Neural progenitor cell (in vitro differentiated cells): ENCODE data around the gene SSBP2. TPM values are rescaled to one million over a fixed set of nuclear protein-coding genes. Genes with fewer than 3 reads are reported as not detected.

Experiments
- DNase-seq: peaks from one replicate; pipeline ENCODE4 v3.0.0-alpha.2; 2016; ENCODE audit warnings: low spot score
- H2AFZ ChIP-seq: fragments of 200-600 bp; sonication (generic); replicated peaks from 2 replicates; pipeline ENCODE4 v1.6.1; 2016; ENCODE audit warnings: antibody characterized with exemption
- H3F3A ChIP-seq: fragments of 200-600 bp; sonication (generic); 2 replicates; pipeline ENCODE4 v1.6.1; 2016; ENCODE audit warnings: antibody characterized with exemption, low read depth
- H3K27ac ChIP-seq: fragments of 200-600 bp; sonication (generic); 2 replicates; pipeline ENCODE4 v1.5.1; 2016; ENCODE audit warnings: mild to moderate bottlenecking
- H3K27me3 ChIP-seq: fragments of 200-600 bp; sonication (generic); 2 replicates; pipeline ENCODE4 v1.6.1; 2016; ENCODE audit warnings: mild to moderate bottlenecking, moderate library complexity
- H3K36me3 ChIP-seq: fragments of 200-600 bp; sonication (generic); 2 replicates; pipeline ENCODE4 v1.5.1; 2016
- H3K4me1 ChIP-seq: fragments of 200-600 bp; sonication (generic); 2 replicates; pipeline ENCODE4 v1.6.1; 2016; ENCODE audit warnings: mixed run types
- H3K4me2 ChIP-seq: fragments of 200-600 bp; sonication (generic); 2 replicates; pipeline ENCODE4 v1.6.1; 2016
- H3K4me3 ChIP-seq: fragments of 200-600 bp; sonication (generic); 2 replicates; pipeline ENCODE4 v1.5.1; 2016
- H3K79me2 ChIP-seq: fragments of 200-600 bp; sonication (generic); 2 replicates; pipeline ENCODE4 v1.6.1; 2016; ENCODE audit warnings: low read depth
- H3K9ac ChIP-seq: fragments of 200-600 bp; sonication (generic); 2 replicates; pipeline ENCODE4 v1.6.1; 2016
- H3K9me3 ChIP-seq: fragments of 200-600 bp; sonication (generic); 2 replicates; pipeline ENCODE4 v1.5.1; 2016; ENCODE audit warnings: low read depth
- H4K20me1 ChIP-seq: fragments of 200-600 bp; sonication (generic); 2 replicates; pipeline ENCODE4 v1.6.1; 2016; ENCODE audit warnings: low read depth
- H3K27ac Mint-ChIP-seq: 3 replicates; pipeline ENCODE4 v1.8.0; 2021; ENCODE audit warnings: mixed read lengths
- H3K27me3 Mint-ChIP-seq: 2 replicates; pipeline ENCODE4 v1.8.0; 2022; ENCODE audit warnings: low read depth, mild to moderate bottlenecking, inconsistent platforms, moderate library complexity, mixed read lengths; ENCODE audit not compliant: insufficient read depth
- H3K36me3 Mint-ChIP-seq: 3 replicates; pipeline ENCODE4 v1.8.0; 2021; ENCODE audit warnings: mixed read lengths
- H3K4me1 Mint-ChIP-seq: 3 replicates; pipeline ENCODE4 v1.8.0; 2021; ENCODE audit warnings: mixed read lengths
- H3K4me3 Mint-ChIP-seq: 3 replicates; pipeline ENCODE4 v1.8.0; 2021; ENCODE audit warnings: mild to moderate bottlenecking, moderate library complexity, mixed read lengths
- H3K9me3 Mint-ChIP-seq: 3 replicates; pipeline ENCODE4 v1.8.0; 2020; ENCODE audit warnings: mixed read lengths
- CTCF ChIP-seq: fragments of 200-600 bp; sonication (generic); IDR thresholded peaks from 2 replicates; pipeline ENCODE4 v1.5.1; 2017; ENCODE audit warnings: antibody characterized with exemption, mild to moderate bottlenecking
- EZH2 ChIP-seq: fragments of 200-600 bp; sonication (generic); IDR thresholded peaks from 2 replicates; pipeline ENCODE4 v1.6.1; 2017; ENCODE audit warnings: antibody characterized with exemption, mild to moderate bottlenecking, moderate library complexity
- EZH2phosphoT487 ChIP-seq: fragments of 200-600 bp; sonication (generic); IDR thresholded peaks from 2 replicates; pipeline ENCODE4 v1.6.1; 2017; ENCODE audit warnings: antibody characterized with exemption
- total RNA-seq: library from RNA; depleted of rRNA; stranded (reverse); fragments of >200 nt; gene quantifications from 2 replicates; pipeline ENCODE4 v1.2.3, GENCODE V29; 2015; ENCODE audit warnings: low replicate concordance

Gene SSBP2
- total RNA-seq, 1 donor from 2014 or later: 175 TPM

GRCh38 chr5:81762853-81763252 lies 12.0 kb upstream of the SSBP2 start:
- no peaks in the 10 kb centered on the region for H3K9me3 Mint-ChIP-seq
- no peak overlapping the region for H3K9ac ChIP-seq
- peaks cover 3% of the 10 kb centered on the region for H3K27me3 Mint-ChIP-seq
- no peak overlapping the region for H3K4me3 Mint-ChIP-seq
- TF ChIP-seq EZH2: no peak
- no peak for TF ChIP-seq CTCF
- no peak for TF ChIP-seq EZH2phosphoT487
- peaks cover 16% of the 10 kb centered on the region for H3K4me1 Mint-ChIP-seq
- no peak for DNase-seq
- no peak overlapping the region for H2AFZ ChIP-seq
- peaks cover 8% of the 10 kb centered on the region for H3K4me1 ChIP-seq
- no peaks in the 10 kb centered on the region for H3K36me3 Mint-ChIP-seq
- H3K4me2 ChIP-seq: no peak overlapping the region
- H3F3A ChIP-seq: no peaks in the 10 kb centered on the region
- H3K27ac Mint-ChIP-seq: no peak overlapping the region
- H3K27me3 ChIP-seq: no peaks in the 10 kb centered on the region
- no peak overlapping the region for H3K27ac ChIP-seq
- no peaks in the 10 kb centered on the region for H3K36me3 ChIP-seq
- H4K20me1 ChIP-seq: no peaks in the 10 kb centered on the region
- no peaks in the 10 kb centered on the region for H3K79me2 ChIP-seq
- no peak overlapping the region for H3K4me3 ChIP-seq
- H3K9me3 ChIP-seq: no peaks in the 10 kb centered on the region

- peaks cover 4% of the 10 kb centered on the region for H3K27me3 Mint-ChIP-seq
- Histone ChIP-seq H3K9me3 (no peaks in the 10 kb centered on the region), H3K4me1 (peaks cover 3% of the 10 kb centered on the region), H3K4me2 (no peak overlapping the region), H3K9ac (no peak overlapping the region), H2AFZ (no peak overlapping the region), H3K36me3 (no peaks in the 10 kb centered on the region), H3F3A (no peaks in the 10 kb centered on the region), H4K20me1 (no peaks in the 10 kb centered on the region), H3K27ac (no peak overlapping the region), H3K79me2 (no peaks in the 10 kb centered on the region), H3K4me3 (no peak overlapping the region), H3K27me3 (no peaks in the 10 kb centered on the region)
- no peaks in the 10 kb centered on the region for H3K9me3 Mint-ChIP-seq
- H3K4me1 Mint-ChIP-seq: peaks cover 12% of the 10 kb centered on the region
- TF ChIP-seq CTCF: no peak
- TF ChIP-seq EZH2: no peak
- no peak for TF ChIP-seq EZH2phosphoT487
- no peaks in the 10 kb centered on the region for H3K36me3 Mint-ChIP-seq
- H3K27ac Mint-ChIP-seq: no peak overlapping the region
- H3K4me3 Mint-ChIP-seq: no peak overlapping the region
- DNase-seq: no peak
Measured at GRCh38 chr5:81762401-81762800, 11.5 kb upstream of the SSBP2 start.

- Histone ChIP-seq H3K27me3 (no peaks in the 10 kb centered on the region), H2AFZ (no peak overlapping the region), H3K4me3 (no peak overlapping the region), H3K27ac (no peak overlapping the region), H4K20me1 (no peaks in the 10 kb centered on the region), H3F3A (no peaks in the 10 kb centered on the region), H3K9me3 (no peaks in the 10 kb centered on the region), H3K4me1 (peaks cover 8% of the 10 kb centered on the region), H3K36me3 (no peaks in the 10 kb centered on the region), H3K4me2 (no peak overlapping the region), H3K9ac (no peak overlapping the region), H3K79me2 (no peaks in the 10 kb centered on the region)
- Mint-ChIP-seq H3K27me3 (peaks cover 4% of the 10 kb centered on the region), H3K4me1 (peaks cover 10% of the 10 kb centered on the region), H3K9me3 (no peaks in the 10 kb centered on the region), H3K4me3 (no peak overlapping the region), H3K27ac (peak overlapping the region; percentile 39), H3K36me3 (no peaks in the 10 kb centered on the region)
- no peak for DNase-seq
- TF ChIP-seq EZH2phosphoT487: no peak
- no peak for TF ChIP-seq EZH2
- TF ChIP-seq CTCF: no peak
Measured at GRCh38 chr5:81761970-81762369, 11.1 kb upstream of the SSBP2 start.

GRCh38 chr5:81761270-81761669 lies 10.4 kb upstream of the SSBP2 start:
- H3K9me3 Mint-ChIP-seq: no peaks in the 10 kb centered on the region
- no peak overlapping the region for H3K27ac ChIP-seq
- no peaks in the 10 kb centered on the region for H4K20me1 ChIP-seq
- no peak overlapping the region for H3K4me3 ChIP-seq
- no peak for DNase-seq
- peaks cover 15% of the 10 kb centered on the region for H3K4me1 ChIP-seq
- no peak overlapping the region for H3K4me2 ChIP-seq
- H2AFZ ChIP-seq: peak overlapping the region; percentile 77
- H3K9ac ChIP-seq: no peak overlapping the region
- no peak for TF ChIP-seq CTCF
- H3K9me3 ChIP-seq: no peaks in the 10 kb centered on the region
- H3K79me2 ChIP-seq: no peaks in the 10 kb centered on the region
- no peaks in the 10 kb centered on the region for H3K36me3 ChIP-seq
- peaks cover 10% of the 10 kb centered on the region for H3K4me1 Mint-ChIP-seq
- peaks cover 4% of the 10 kb centered on the region for H3K27me3 Mint-ChIP-seq
- H3F3A ChIP-seq: no peaks in the 10 kb centered on the region
- no peaks in the 10 kb centered on the region for H3K27me3 ChIP-seq
- H3K36me3 Mint-ChIP-seq: no peaks in the 10 kb centered on the region
- no peak overlapping the region for H3K4me3 Mint-ChIP-seq
- H3K27ac Mint-ChIP-seq: no peak overlapping the region
